ENCODE measurements around the gene PTGDR.

GRCh38 chr14:52271538-52271937 lies 4.0 kb downstream of the PTGDR start:
- no peak for TF ChIP-seq CTCF (conservative IDR thresholded peaks at IDR 0.05)
- no peak for TF ChIP-seq EZH2 (IDR thresholded peaks at IDR 0.05; ENCODE audit: low read depth)

All from PC-9 (cell line).